SKM-1 treated with dmso at 0.1 percent for 144 hours (cell line): ENCODE data around the gene CTRB2.
"Not testable (repeated sequence)": the region's sequence is repeated elsewhere in the genome, so short reads cannot be mapped to it uniquely, and the experiment has no call there.

Source experiments
- DNase-seq: peaks from one replicate; lab custom pipeline; 2025; ENCODE audit not compliant: unreplicated experiment; lab: John Stamatoyannopoulos, UW

CTRB2 gene

GRCh38 chr16:75242436-75243078 is 35.6 kb upstream of the CTRB2 start:
- DNase-seq = not testable (repeated sequence)

GRCh38 chr16:75241955-75242354 is 35.0 kb upstream of the CTRB2 start:
- no peak for DNase-seq

- no peak for DNase-seq
Measured at GRCh38 chr16:75241412-75241811, 34.5 kb upstream of the CTRB2 start.

- not testable (repeated sequence) for DNase-seq
Measured at GRCh38 chr16:75240633-75241032, 33.7 kb upstream of the CTRB2 start.

GRCh38 chr16:75239542-75240122 is 32.7 kb upstream of the CTRB2 start:
- no peak for DNase-seq

- DNase-seq = no peak
Measured at GRCh38 chr16:75238853-75239541, 32.0 kb upstream of the CTRB2 start.

- no peak for DNase-seq
Measured at GRCh38 chr16:75238132-75238852, 31.3 kb upstream of the CTRB2 start.

- DNase-seq = no peak
Measured at GRCh38 chr16:75237398-75238131, 30.6 kb upstream of the CTRB2 start.

- no peak for DNase-seq
Measured at GRCh38 chr16:75236736-75237397, 29.9 kb upstream of the CTRB2 start.

GRCh38 chr16:75236232-75236631 is 29.3 kb upstream of the CTRB2 start:
- DNase-seq = no peak

- DNase-seq = no peak
Measured at GRCh38 chr16:75235721-75236193, 28.8 kb upstream of the CTRB2 start.

GRCh38 chr16:75234856-75235696 is 28.1 kb upstream of the CTRB2 start:
- no peak for DNase-seq

GRCh38 chr16:75233611-75233938 is 26.6 kb upstream of the CTRB2 start:
- DNase-seq = no peak

GRCh38 chr16:75231570-75231969 is 24.6 kb upstream of the CTRB2 start:
- DNase-seq = no peak

GRCh38 chr16:75230471-75231110 is 23.6 kb upstream of the CTRB2 start:
- DNase-seq = no peak

- no peak for DNase-seq
Measured at GRCh38 chr16:75229172-75230031, 22.4 kb upstream of the CTRB2 start.

GRCh38 chr16:75228143-75228976 is 21.4 kb upstream of the CTRB2 start:
- DNase-seq = no peak
